Upper lobe of right lung (tissue), 1 donor: ENCODE measurements around the gene EHD4. TPM values are rescaled to one million over a fixed set of nuclear protein-coding genes. Genes with fewer than 3 reads are reported as not detected.

Experiments
- ATAC-seq: fragments of 200-7000 bp; cut with Tn5 transposase; one replicate; pipeline ENCODE4 v1.9.1; 2020; ENCODE audit warnings: mild to moderate bottlenecking, moderate library complexity
- DNase-seq: peaks from one replicate; pipeline ENCODE4 v3.0.0-alpha.2; 2020
- H3K27ac ChIP-seq: fragments of 200-600 bp; one replicate; pipeline ENCODE4 v1.8.0; 2022
- H3K27me3 ChIP-seq: fragments of 200-600 bp; one replicate; pipeline ENCODE4 v1.8.0; 2022; ENCODE audit warnings: mild to moderate bottlenecking
- H3K36me3 ChIP-seq: fragments of 200-600 bp; one replicate; pipeline ENCODE4 v1.8.0; 2022
- H3K4me1 ChIP-seq: fragments of 200-600 bp; one replicate; pipeline ENCODE4 v1.8.0; 2022
- H3K4me3 ChIP-seq: fragments of 200-600 bp; one replicate; pipeline ENCODE4 v1.8.0; 2022; ENCODE audit warnings: mild to moderate bottlenecking
- H3K9me3 ChIP-seq: fragments of 200-600 bp; one replicate; pipeline ENCODE4 v1.8.0; 2022
- intact Hi-C: fragments of 100-400 bp; cut with DNase I; formaldehyde crosslinking; loops from one replicate; pipeline ENCODE4 v1.11.0; 2022
- total RNA-seq: library from RNA; stranded (reverse); fragmentation: NEBNext Ultra II Directional; extraction: Animal tissue kit (Norgen Biotek cat#: 25700); gene quantifications from one replicate; pipeline ENCODE4 v1.2.1, GENCODE V29; 2021
- TF ChIP-seq, protein P1 (sequence below): fragments of 200-600 bp; IDR thresholded peaks from one replicate; pipeline ENCODE4 v1.8.0; 2022; ENCODE audit warnings: antibody characterized with exemption
- donor health status: DM: no; HTN: yes; CAD: no; lungs with severe emphysema.

The EHD4 gene
- total RNA-seq, 1 donor from 2014 or later = 39.5 TPM

GRCh38 chr15:41884458-41884857 is 87.9 kb downstream of the EHD4 start:
- no peak overlapping the region for H3K4me3 ChIP-seq
- no peak overlapping the region for H3K27ac ChIP-seq
- ATAC-seq (no peak), DNase-seq (no peak)
- intact Hi-C loops = no loop called here
- peaks cover 3% of the 10 kb centered on the region for H3K4me1 ChIP-seq
- TF ChIP-seq, protein P1, sequence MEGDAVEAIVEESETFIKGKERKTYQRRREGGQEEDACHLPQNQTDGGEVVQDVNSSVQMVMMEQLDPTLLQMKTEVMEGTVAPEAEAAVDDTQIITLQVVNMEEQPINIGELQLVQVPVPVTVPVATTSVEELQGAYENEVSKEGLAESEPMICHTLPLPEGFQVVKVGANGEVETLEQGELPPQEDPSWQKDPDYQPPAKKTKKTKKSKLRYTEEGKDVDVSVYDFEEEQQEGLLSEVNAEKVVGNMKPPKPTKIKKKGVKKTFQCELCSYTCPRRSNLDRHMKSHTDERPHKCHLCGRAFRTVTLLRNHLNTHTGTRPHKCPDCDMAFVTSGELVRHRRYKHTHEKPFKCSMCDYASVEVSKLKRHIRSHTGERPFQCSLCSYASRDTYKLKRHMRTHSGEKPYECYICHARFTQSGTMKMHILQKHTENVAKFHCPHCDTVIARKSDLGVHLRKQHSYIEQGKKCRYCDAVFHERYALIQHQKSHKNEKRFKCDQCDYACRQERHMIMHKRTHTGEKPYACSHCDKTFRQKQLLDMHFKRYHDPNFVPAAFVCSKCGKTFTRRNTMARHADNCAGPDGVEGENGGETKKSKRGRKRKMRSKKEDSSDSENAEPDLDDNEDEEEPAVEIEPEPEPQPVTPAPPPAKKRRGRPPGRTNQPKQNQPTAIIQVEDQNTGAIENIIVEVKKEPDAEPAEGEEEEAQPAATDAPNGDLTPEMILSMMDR = no peak
- no peaks in the 10 kb centered on the region for H3K36me3 ChIP-seq
- H3K27me3 ChIP-seq = no peaks in the 10 kb centered on the region
- no peaks in the 10 kb centered on the region for H3K9me3 ChIP-seq

DNA sequence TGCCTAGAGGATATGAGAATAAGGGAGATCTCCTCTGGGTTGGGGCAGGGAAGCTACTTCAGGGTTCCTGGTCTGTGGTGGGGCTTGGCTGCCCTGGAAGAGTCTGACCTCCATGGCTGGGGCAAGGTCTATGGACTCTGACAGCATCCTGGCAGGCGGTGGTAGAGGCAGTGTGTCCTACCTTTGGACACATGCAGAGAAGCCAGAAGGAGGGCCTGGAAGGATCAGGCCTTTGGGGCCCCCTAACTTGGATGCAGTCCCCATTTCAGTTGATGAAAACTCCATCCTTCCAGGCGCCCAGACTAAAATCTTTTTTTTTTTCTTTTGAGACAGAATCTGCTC is 88.9 kb downstream of the EHD4 start:
- ATAC-seq (no peak), DNase-seq (no peak)
- Histone ChIP-seq H3K4me3 (no peak overlapping the region), H3K36me3 (no peaks in the 10 kb centered on the region), H3K27ac (no peak overlapping the region), H3K4me1 (peaks cover 3% of the 10 kb centered on the region), H3K27me3 (no peaks in the 10 kb centered on the region), H3K9me3 (no peaks in the 10 kb centered on the region)
- intact Hi-C loops = no loop called here
- TF ChIP-seq, protein P1 = no peak

DNA sequence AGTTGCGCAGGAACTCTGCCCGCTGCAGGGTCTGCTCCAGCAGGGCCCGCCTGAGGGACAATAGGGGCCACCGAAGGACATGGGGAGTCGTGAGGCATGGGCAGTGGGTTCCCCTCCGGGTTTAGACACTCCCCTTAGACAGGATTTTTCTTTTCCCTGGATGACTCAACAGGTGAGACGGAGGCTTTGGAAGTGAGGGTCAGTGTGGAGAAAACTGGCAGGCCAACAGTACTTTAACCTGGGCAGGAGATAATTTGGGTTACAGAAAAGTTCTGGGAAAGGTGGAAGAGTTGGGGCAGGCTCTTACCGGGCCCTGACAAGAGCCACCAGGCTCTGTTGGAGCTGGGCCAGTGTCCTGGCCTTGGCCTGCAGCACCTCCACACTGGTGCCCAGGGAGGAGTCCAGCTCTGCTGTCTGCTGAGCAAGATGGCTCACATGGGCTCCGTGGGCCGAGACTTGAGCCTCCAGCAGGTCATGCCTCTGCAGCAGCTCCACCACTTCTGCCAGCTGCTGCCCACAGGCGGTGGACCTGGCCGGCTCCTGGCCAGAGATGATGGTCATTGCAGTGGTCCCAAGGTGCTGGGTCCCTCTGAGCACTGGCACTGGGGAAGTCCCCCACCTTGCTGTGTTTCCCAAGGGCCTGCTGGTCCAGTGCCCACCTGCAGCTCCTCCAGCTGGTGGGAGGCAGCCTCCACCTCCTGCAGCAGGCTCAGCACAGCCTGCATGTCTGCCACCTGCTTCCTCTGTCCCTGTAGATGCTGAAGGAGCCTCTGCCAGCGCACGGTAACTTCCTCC is 89.5 kb downstream of the EHD4 start:
- H3K4me1 ChIP-seq = peaks cover 3% of the 10 kb centered on the region
- no peak overlapping the region for H3K27ac ChIP-seq
- ATAC-seq (no peak), DNase-seq (no peak)
- TF ChIP-seq, protein P1 = no peak
- H3K4me3 ChIP-seq = no peak overlapping the region
- H3K36me3 ChIP-seq = no peaks in the 10 kb centered on the region
- H3K9me3 ChIP-seq = no peaks in the 10 kb centered on the region
- intact Hi-C loops = no loop called here
- no peaks in the 10 kb centered on the region for H3K27me3 ChIP-seq

DNA sequence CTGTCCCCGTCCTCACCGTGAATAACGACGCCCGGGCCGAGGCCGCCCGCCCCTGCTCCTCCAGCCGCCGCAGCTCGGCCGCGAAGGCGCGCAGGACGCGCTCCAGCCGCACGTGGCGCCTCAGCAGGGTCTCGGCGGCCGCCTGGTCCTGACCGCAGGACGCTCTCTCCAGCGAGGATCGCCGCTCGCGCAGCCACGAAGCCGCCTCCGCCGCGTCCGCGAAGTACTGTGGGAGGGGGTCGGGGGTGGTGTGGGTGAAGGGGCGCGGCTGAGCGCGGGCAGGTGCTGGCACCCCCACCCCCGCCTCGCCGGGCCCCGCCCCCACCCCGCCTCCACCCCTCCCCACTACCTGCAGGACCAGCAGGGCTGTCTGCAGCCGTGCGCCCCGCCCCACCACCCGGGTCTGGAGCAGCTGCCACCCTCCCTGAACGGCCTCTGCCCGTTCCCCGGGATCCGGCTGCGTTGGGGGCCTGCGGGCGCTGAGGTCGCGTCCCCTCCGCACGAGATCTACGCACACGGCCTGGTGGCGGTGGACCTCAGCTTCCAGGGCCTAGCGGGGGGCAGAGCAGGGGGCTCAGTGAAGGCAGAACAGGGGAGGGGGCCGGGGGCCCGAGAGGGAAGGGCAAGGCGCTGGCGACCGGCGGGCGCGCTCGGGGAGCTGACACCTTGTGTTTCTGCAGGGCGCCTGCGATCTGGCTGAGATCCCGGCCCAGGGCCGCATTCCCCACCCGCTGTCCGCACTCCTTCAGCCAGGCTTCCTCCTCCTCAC is 90.3 kb downstream of the EHD4 start:
- Histone ChIP-seq H3K27ac (no peak overlapping the region), H3K4me3 (peak overlapping the region; percentile 31), H3K27me3 (no peaks in the 10 kb centered on the region), H3K9me3 (no peaks in the 10 kb centered on the region), H3K36me3 (no peaks in the 10 kb centered on the region), H3K4me1 (peaks cover 3% of the 10 kb centered on the region)
- intact Hi-C loops = no loop called here
- ATAC-seq (peak; percentile 18), DNase-seq (no peak)
- TF ChIP-seq, protein P1 = no peak

- H3K4me3 ChIP-seq = peak overlapping the region; percentile 31
- H3K27me3 ChIP-seq = no peaks in the 10 kb centered on the region
- DNase-seq (no peak), ATAC-seq (no peak)
- H3K27ac ChIP-seq = no peak overlapping the region
- H3K9me3 ChIP-seq = no peaks in the 10 kb centered on the region
- no peaks in the 10 kb centered on the region for H3K36me3 ChIP-seq
- TF ChIP-seq, protein P1 = no peak
- intact Hi-C loops = no loop called here
- H3K4me1 ChIP-seq = peaks cover 3% of the 10 kb centered on the region
These were observed 90.8 kb downstream of the EHD4 start for GRCh38 chr15:41881550-41881919.
